ENCODE data around the gene DNAH14. TPM values are rescaled to one million over a fixed set of nuclear protein-coding genes. Genes with fewer than 3 reads are reported as not detected.

Gene DNAH14
- total and polyA plus RNA-seq, 2 donors (not counting 1 experiment from before 2014, with no cell fraction given) = not detected

DNA sequence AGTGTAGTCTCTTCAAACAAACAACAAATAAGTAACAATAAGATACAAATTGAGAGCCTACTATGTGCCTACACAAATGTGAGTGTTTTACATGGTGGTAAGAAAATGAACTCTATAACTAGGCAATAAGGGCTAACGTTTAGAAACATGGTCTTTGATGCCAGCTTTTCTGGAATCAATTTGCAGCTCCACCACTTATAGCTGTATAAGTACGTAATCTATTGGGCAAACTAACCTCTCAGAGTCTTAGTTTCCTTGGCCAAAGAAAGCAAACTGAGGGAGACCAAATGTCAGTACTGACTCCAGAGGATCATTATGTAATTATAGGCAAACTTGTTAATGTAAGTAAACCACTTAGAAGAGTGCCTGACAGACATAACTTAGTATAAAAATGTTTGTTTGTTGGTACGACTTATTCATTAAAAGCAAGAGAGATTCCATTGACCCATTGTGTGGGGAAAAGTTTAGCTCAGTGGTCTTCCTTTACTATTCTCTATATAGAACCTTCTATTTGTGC, 438.6 kb downstream of the DNAH14 start:
- ATAC-seq (ENCODE audit: low read depth) = no peak
- H3K4me1 Mint-ChIP-seq = peaks cover 2% of the 10 kb centered on the region
- H3K4me3 Mint-ChIP-seq = no peak overlapping the region
- Histone ChIP-seq H3K36me3 (replicated peaks in 1 of 2; ENCODE audit: control extremely low read depth in 1 of 2, control insufficient read depth in 1 of 2, extremely low read depth in 1 of 2, insufficient read depth in 2 of 2, low read length in 1 of 2) (no peaks in the 10 kb centered on the region), H3K27ac (ENCODE audit: low read length in 2 of 2) (no peak overlapping the region), H2AFZ (ENCODE audit: insufficient read depth, low read depth, low read length, poor library complexity, severe bottlenecking) (no peak overlapping the region), H3K9ac (ENCODE audit: low read length) (no peak overlapping the region), H3K4me3 (ENCODE audit: control extremely low read depth in 1 of 5, extremely low read depth in 1 of 5, insufficient read depth in 1 of 5, low read depth in 2 of 5, low read length in 4 of 5) (no peak overlapping the region), H3K4me1 (ENCODE audit: control insufficient read depth in 2 of 2, insufficient read depth in 2 of 2, low read length in 2 of 2) (no peaks in the 10 kb centered on the region), H3K9me3 (ENCODE audit: control extremely low read depth in 1 of 3, control insufficient read depth in 2 of 3, insufficient read depth in 1 of 3, low read length in 2 of 3) (no peaks in the 10 kb centered on the region), H3K27me3 (replicated peaks in 1 of 4; ENCODE audit: control extremely low read depth in 1 of 4, control insufficient read depth in 3 of 4, insufficient read depth in 4 of 4, low read length in 3 of 4) (no peaks in the 10 kb centered on the region), H4K20me1 (ENCODE audit: control insufficient read depth, insufficient read depth, low read length, poor library complexity, severe bottlenecking) (no peaks in the 10 kb centered on the region), H3K79me2 (ENCODE audit: control insufficient read depth, insufficient read depth, low read length) (no peaks in the 10 kb centered on the region), H3K4me2 (replicated peaks; ENCODE audit: low read depth, low read length, poor library complexity, severe bottlenecking) (no peak overlapping the region)
- intact Hi-C loops (cut with micrococcal nuclease) = no loop called here
- no peak for DNase-seq
- POLR2A ChIA-PET = interaction anchor here (0.6 kb wide), 1 partner anchor 27 kb away, joined by 8 read pairs; no protein-coding TSS in a partner anchor
- no CpG with 5 or more reads among the region's 3 CpGs for WGBS (ENCODE audit: insufficient coverage)
- TF ChIP-seq EZH2 (IDR thresholded peaks at IDR 0.05; ENCODE audit: borderline replicate concordance, insufficient read depth, low read depth, low read length, poor library complexity, severe bottlenecking) = no peak
- TF ChIP-seq, protein P1, sequence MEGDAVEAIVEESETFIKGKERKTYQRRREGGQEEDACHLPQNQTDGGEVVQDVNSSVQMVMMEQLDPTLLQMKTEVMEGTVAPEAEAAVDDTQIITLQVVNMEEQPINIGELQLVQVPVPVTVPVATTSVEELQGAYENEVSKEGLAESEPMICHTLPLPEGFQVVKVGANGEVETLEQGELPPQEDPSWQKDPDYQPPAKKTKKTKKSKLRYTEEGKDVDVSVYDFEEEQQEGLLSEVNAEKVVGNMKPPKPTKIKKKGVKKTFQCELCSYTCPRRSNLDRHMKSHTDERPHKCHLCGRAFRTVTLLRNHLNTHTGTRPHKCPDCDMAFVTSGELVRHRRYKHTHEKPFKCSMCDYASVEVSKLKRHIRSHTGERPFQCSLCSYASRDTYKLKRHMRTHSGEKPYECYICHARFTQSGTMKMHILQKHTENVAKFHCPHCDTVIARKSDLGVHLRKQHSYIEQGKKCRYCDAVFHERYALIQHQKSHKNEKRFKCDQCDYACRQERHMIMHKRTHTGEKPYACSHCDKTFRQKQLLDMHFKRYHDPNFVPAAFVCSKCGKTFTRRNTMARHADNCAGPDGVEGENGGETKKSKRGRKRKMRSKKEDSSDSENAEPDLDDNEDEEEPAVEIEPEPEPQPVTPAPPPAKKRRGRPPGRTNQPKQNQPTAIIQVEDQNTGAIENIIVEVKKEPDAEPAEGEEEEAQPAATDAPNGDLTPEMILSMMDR (IDR thresholded peaks at IDR 0.05) = no peak
- peaks cover 11% of the 10 kb centered on the region for H3K27me3 Mint-ChIP-seq
- no peak overlapping the region for H3K27ac Mint-ChIP-seq
- CTCF ChIA-PET = no interaction called here
- H3K9me3 Mint-ChIP-seq (ENCODE audit: insufficient read depth) = no peaks in the 10 kb centered on the region

DNA sequence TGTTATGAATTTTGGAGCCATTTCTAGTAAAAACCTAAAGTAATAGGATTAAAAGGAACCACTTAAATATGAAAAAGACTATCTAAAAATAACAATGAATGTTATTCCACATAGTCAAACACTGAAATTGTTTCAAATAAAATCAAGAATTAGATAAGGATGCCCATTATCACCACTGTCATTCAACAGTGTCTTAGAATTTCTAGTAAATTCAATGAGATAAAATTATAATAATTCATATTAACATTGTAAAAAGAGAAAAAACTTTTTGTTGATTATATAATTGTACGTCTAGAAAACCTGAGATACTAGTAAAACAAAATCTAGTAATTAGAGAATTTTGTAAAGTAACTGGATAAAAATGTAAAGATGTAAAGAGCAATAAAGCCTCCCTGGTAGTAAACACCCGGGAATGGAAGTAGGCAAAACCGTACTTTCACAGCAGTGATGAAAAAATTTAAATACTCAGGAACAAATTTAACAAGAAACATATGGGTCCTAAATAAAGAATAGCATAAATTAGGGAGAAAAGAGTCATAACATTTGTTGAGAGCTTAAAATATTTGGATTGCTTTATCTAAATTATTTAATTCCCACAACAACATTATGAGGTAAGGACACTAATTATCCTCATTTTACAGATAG, 442.0 kb downstream of the DNAH14 start:
- Histone ChIP-seq H3K9me3 (ENCODE audit: control extremely low read depth in 1 of 3, control insufficient read depth in 2 of 3, insufficient read depth in 1 of 3, low read length in 2 of 3) (no peaks in the 10 kb centered on the region), H3K9ac (ENCODE audit: low read length) (no peak overlapping the region), H3K4me1 (ENCODE audit: control insufficient read depth in 2 of 2, insufficient read depth in 2 of 2, low read length in 2 of 2) (no peaks in the 10 kb centered on the region), H2AFZ (ENCODE audit: insufficient read depth, low read depth, low read length, poor library complexity, severe bottlenecking) (no peak overlapping the region), H3K27me3 (replicated peaks in 1 of 4; ENCODE audit: control extremely low read depth in 1 of 4, control insufficient read depth in 3 of 4, insufficient read depth in 4 of 4, low read length in 3 of 4) (no peaks in the 10 kb centered on the region), H3K4me3 (ENCODE audit: control extremely low read depth in 1 of 5, extremely low read depth in 1 of 5, insufficient read depth in 1 of 5, low read depth in 2 of 5, low read length in 4 of 5) (no peak overlapping the region), H3K79me2 (ENCODE audit: control insufficient read depth, insufficient read depth, low read length) (no peaks in the 10 kb centered on the region), H3K4me2 (replicated peaks; ENCODE audit: low read depth, low read length, poor library complexity, severe bottlenecking) (no peak overlapping the region), H3K36me3 (replicated peaks in 1 of 2; ENCODE audit: control extremely low read depth in 1 of 2, control insufficient read depth in 1 of 2, extremely low read depth in 1 of 2, insufficient read depth in 2 of 2, low read length in 1 of 2) (no peaks in the 10 kb centered on the region), H3K27ac (ENCODE audit: low read length in 2 of 2) (no peak overlapping the region), H4K20me1 (ENCODE audit: control insufficient read depth, insufficient read depth, low read length, poor library complexity, severe bottlenecking) (no peaks in the 10 kb centered on the region)
- no CpG with 5 or more reads among the region's 3 CpGs for WGBS (ENCODE audit: insufficient coverage)
- CTCF ChIA-PET = no interaction called here
- DNase-seq = no peak
- Mint-ChIP-seq H3K27ac (no peak overlapping the region), H3K27me3 (peaks cover 8% of the 10 kb centered on the region), H3K4me3 (no peak overlapping the region), H3K9me3 (ENCODE audit: insufficient read depth) (no peaks in the 10 kb centered on the region), H3K4me1 (no peaks in the 10 kb centered on the region)
- POLR2A ChIA-PET = no interaction called here
- intact Hi-C loops (cut with micrococcal nuclease) = no loop called here
- TF ChIP-seq, protein P1 (IDR thresholded peaks at IDR 0.05) = no peak
- TF ChIP-seq EZH2 (IDR thresholded peaks at IDR 0.05; ENCODE audit: borderline replicate concordance, insufficient read depth, low read depth, low read length, poor library complexity, severe bottlenecking) = no peak
- no peak for ATAC-seq (ENCODE audit: low read depth)

Data from B cell (primary cell).